Coronary artery (tissue), 2 donors: ENCODE measurements around the gene FBXO21.

Experiments
- DNase-seq: peaks from one replicate; pipeline ENCODE4 v3.0.0-alpha.2; 2017; ENCODE audit warnings: low spot score
- H3K27ac ChIP-seq, 2 donors: fragments of 200-600 bp; sonication (generic); one replicate each; pipeline ENCODE4 v1.5.1; 2016 to 2019
- H3K4me3 ChIP-seq: fragments of 200-600 bp; sonication (generic); 2 replicates; pipeline ENCODE4 v1.5.1; 2016; ENCODE audit warnings: mild to moderate bottlenecking, moderate library complexity
- TF ChIP-seq, protein P1 (sequence below): fragments of 200-600 bp; sonication (generic); IDR thresholded peaks from one replicate; pipeline ENCODE4 v1.5.1; 2019; ENCODE audit warnings: antibody characterized with exemption

FBXO21 gene

DNA sequence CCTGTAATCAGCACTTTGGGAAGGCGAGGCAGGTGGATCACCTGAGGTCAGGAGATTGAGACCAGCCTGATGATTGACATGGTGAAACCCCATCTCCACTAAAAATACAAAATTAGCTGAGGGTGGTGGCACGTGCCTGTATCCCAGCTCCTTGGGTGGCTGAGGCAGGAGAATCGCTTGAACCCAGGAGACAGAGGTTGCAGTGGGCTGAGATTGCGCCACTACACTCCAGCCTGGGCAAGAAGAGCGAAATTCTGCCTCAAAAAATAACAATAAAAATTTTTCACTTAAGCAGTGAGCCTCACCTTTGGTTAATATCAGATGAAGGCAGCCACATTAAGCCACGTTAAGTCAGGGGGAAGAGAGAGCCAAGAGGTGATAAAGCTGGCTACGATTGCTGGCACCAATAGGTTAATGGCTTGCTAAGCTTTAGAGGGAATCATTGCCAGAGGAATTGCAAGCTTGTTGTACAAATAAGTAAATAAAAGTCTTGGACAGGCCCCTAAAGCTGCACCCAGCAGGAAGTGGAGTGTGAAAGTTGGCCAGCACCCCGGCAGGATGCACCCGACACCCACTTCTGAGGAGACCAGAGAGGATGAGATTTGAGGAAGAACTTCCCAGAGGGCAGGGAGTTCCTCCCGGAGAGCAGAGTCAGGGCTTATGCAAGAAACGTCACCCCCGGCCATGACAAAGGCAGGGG, 49.7 kb downstream of the FBXO21 start:
- no peak overlapping the region for H3K4me3 ChIP-seq
- no peak overlapping the region for H3K27ac ChIP-seq
- TF ChIP-seq, protein P1, sequence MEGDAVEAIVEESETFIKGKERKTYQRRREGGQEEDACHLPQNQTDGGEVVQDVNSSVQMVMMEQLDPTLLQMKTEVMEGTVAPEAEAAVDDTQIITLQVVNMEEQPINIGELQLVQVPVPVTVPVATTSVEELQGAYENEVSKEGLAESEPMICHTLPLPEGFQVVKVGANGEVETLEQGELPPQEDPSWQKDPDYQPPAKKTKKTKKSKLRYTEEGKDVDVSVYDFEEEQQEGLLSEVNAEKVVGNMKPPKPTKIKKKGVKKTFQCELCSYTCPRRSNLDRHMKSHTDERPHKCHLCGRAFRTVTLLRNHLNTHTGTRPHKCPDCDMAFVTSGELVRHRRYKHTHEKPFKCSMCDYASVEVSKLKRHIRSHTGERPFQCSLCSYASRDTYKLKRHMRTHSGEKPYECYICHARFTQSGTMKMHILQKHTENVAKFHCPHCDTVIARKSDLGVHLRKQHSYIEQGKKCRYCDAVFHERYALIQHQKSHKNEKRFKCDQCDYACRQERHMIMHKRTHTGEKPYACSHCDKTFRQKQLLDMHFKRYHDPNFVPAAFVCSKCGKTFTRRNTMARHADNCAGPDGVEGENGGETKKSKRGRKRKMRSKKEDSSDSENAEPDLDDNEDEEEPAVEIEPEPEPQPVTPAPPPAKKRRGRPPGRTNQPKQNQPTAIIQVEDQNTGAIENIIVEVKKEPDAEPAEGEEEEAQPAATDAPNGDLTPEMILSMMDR = no peak
- no peak for DNase-seq

DNA sequence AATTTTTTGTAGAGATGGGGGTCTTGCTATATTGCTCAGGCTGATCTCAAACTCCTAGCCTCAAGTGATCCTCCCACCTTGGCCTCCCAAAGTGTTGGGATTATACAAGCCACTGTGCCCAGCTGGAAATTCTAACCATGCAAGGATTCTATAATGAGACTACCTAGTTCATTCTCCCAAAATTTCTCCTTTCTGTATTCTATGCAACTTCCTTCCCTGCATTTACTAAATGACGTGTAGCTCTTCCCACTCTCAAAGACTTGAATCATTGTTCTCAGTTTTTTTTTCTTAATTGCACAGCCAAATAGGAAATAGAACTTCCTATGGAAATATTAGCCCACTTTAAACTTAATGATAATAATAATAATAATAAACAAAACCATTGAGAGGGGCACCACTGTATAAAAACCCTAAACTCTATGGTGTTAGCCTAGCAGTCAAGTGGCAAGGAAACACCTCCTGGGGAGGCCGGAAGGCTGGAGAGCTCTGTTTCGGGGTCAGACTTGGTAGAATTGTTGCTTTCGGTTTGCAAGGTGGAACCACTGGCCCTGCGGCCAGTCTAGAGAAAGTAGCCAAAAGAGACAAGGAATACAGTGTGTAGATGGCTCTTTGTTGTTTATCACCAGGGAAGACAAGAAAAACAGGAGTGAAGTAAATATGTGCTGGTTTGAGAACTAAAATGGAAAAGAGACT, 51.1 kb downstream of the FBXO21 start:
- TF ChIP-seq, protein P1 = no peak
- no peak overlapping the region for H3K4me3 ChIP-seq
- H3K27ac ChIP-seq = peak overlapping the region in 1 of 2 donors; percentile 5
- DNase-seq = no peak

DNA sequence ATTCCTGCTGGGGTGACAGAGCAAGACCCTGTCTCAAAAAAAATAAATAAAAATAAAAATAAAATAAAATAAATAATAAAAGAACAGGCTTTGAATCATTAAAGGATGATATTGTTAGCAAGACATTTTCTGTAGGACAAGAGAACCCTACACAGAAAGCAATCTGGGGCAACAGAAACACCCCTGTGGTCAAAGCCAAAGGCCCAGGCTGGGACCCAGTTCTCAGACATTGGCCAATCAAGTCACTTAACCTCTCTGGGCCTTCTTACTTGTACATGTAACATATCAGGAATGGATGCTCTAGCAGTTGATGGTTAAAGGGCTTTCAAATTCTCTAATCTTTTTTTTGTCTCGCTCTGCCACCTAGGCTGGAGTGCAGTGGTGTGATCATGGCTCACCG, 55.5 kb downstream of the FBXO21 start:
- no peak overlapping the region for H3K27ac ChIP-seq
- no peak for DNase-seq
- TF ChIP-seq, protein P1 = no peak
- H3K4me3 ChIP-seq = no peak overlapping the region

DNA sequence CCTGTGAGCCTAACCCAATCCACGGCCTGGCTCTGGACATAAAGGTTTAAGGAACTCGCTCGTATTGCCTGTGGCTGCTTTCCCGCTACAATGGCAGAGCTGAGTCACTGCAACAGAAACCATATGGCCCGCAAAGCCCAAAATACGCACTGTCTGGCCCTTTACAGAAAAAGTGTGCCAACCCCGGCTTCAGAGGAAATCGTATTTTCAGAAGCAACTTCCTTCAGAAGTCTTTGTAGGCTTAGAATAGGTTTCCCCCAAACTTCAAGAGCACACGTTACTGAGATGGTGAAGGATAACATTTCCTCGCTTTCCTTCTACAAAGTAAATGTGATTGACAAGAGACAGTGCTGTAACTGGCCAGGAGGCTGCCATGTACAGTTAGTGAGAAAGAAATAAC, 56.2 kb downstream of the FBXO21 start:
- Histone ChIP-seq H3K4me3 (no peak overlapping the region), H3K27ac (no peak overlapping the region)
- TF ChIP-seq, protein P1 = no peak
- DNase-seq = no peak

GRCh38 chr12:117130801-117131200, 59.5 kb downstream of the FBXO21 start:
- TF ChIP-seq, protein P1 = no peak
- DNase-seq = no peak
- no peak overlapping the region for H3K27ac ChIP-seq
- no peak overlapping the region for H3K4me3 ChIP-seq

- Histone ChIP-seq H3K4me3 (no peak overlapping the region), H3K27ac (no peak overlapping the region)
- TF ChIP-seq, protein P1 = no peak
- no peak for DNase-seq
Observed at GRCh38 chr12:117129391-117129790, 60.9 kb downstream of the FBXO21 start.
